Endothelial cell of umbilical vein (primary cell): ENCODE results near the gene KRTAP19-8. TPM values are rescaled to one million over a fixed set of nuclear protein-coding genes. Genes with fewer than 3 reads are reported as not detected.

Source experiments
- BruUV-seq: library from RNA; stranded (reverse); fragments of 400-500 nt; replicated peaks from 2 replicates; lab custom pipeline; 2021; lab: Mats Ljungman, UMichigan
- CTCF ChIA-PET: fragments of 300-600, 350-600 bp; sonication (Branson Sonifier 250); formaldehyde crosslinking; loops from one replicate; lab custom pipeline; 2021; ENCODE audit warnings: antibody characterized with exemption, inconsistent platforms; lab: Charles Lee
- POLR2A ChIA-PET: fragments of 300-600, 350-600 bp; sonication (Branson Sonifier 250); formaldehyde crosslinking; loops from one replicate; lab custom pipeline; 2021; ENCODE audit warnings: antibody characterized with exemption, inconsistent platforms; lab: Charles Lee
- DNase-seq: peaks from one replicate; pipeline ENCODE4 v3.0.0-alpha.2; 2011; ENCODE audit warnings: low read depth, low spot score
- FAIRE-seq: peaks from 2 replicates; lab custom pipeline; 2011; peaks lifted over from hg19 to GRCh38; lab: Jason Lieb, UNC
- H2AFZ ChIP-seq: 2 replicates; pipeline ENCODE4 v1.6.0; 2012; ENCODE audit warnings: low read depth, low read length, control low read depth, inconsistent platforms
- H3K27ac ChIP-seq: 2 replicates; pipeline ENCODE4 v1.5.1; 2011; ENCODE audit warnings: low read depth, mild to moderate bottlenecking, control low read depth, low read length, moderate library complexity; ENCODE audit not compliant: insufficient read depth
- H3K27me3 ChIP-seq, 2 experiments: 2 replicates each; pipeline versions ENCODE4 v1.6.0 to v1.6.1; 2011; ENCODE audit warnings: low read length in 2 of 2, mixed read lengths in 1 of 2; ENCODE audit not compliant: control insufficient read depth in 2 of 2, insufficient read depth in 2 of 2
- H3K36me3 ChIP-seq, 2 experiments: 2 replicates in 1 of 2; 3 replicates in 1 of 2; pipeline ENCODE4 v1.5.1; 2011; ENCODE audit warnings: low read length in 2 of 2, mild to moderate bottlenecking in 1 of 2, moderate library complexity in 1 of 2; ENCODE audit not compliant: control insufficient read depth in 2 of 2, insufficient read depth in 2 of 2; ENCODE audit errors: extremely low read depth in 1 of 2
- H3K4me1 ChIP-seq: 3 replicates; pipeline ENCODE4 v1.5.1; 2011; ENCODE audit warnings: mild to moderate bottlenecking, low read length; ENCODE audit not compliant: control insufficient read depth, insufficient read depth; ENCODE audit errors: extremely low read depth
- H3K4me2 ChIP-seq: 2 replicates; pipeline ENCODE4 v1.6.1; 2011; ENCODE audit warnings: low read length, control low read depth, mixed read lengths; ENCODE audit not compliant: insufficient read depth
- H3K4me3 ChIP-seq, 3 experiments: fragments of 200-600 bp in 1 of 3; sonication (generic), shearing (Covaris generic) in 1 of 3; replicated peaks in 1 of 3; 2 replicates each; pipeline ENCODE4 v1.5.1; 2011 to 2016; ENCODE audit warnings: control low read depth in 3 of 3, low read length in 3 of 3, mild to moderate bottlenecking in 2 of 3, inconsistent platforms in 1 of 3, low read depth in 1 of 3, moderate library complexity in 1 of 3; ENCODE audit not compliant: insufficient read depth in 1 of 3
- H3K79me2 ChIP-seq: 2 replicates; pipeline ENCODE4 v1.6.0; 2012; ENCODE audit warnings: low read length, inconsistent platforms; ENCODE audit not compliant: control insufficient read depth, insufficient read depth
- H3K9ac ChIP-seq: replicated peaks from 2 replicates; pipeline ENCODE3; 2011; ENCODE audit warnings: low read length, control low read depth; ENCODE audit not compliant: insufficient read depth; ENCODE audit errors: extremely low read depth
- H3K9me1 ChIP-seq: replicated peaks from 3 replicates; pipeline ENCODE4 v1.6.0; 2011; ENCODE audit warnings: mild to moderate bottlenecking, low read length; ENCODE audit not compliant: control insufficient read depth, insufficient read depth; ENCODE audit errors: extremely low read depth
- H3K9me3 ChIP-seq: replicated peaks from 2 replicates; pipeline ENCODE4 v1.5.1; 2012; ENCODE audit warnings: low read length, inconsistent platforms; ENCODE audit not compliant: control insufficient read depth, insufficient read depth
- H4K20me1 ChIP-seq: replicated peaks from 2 replicates; pipeline ENCODE3; 2011; ENCODE audit warnings: mild to moderate bottlenecking, low read length; ENCODE audit not compliant: control insufficient read depth, insufficient read depth; ENCODE audit errors: extremely low read depth
- EZH2 ChIP-seq: IDR thresholded peaks from 2 replicates; pipeline ENCODE4 v1.6.1; 2012; ENCODE audit warnings: borderline replicate concordance, low read depth, mild to moderate bottlenecking, moderate library complexity, low read length, inconsistent platforms; ENCODE audit not compliant: severe bottlenecking
- FOS ChIP-seq: IDR thresholded peaks from 2 replicates; pipeline ENCODE4 v1.6.1; 2011; ENCODE audit warnings: mild to moderate bottlenecking, low read length, moderate library complexity, borderline replicate concordance; ENCODE audit not compliant: insufficient read depth
- GATA2 ChIP-seq: IDR thresholded peaks from 2 replicates; pipeline ENCODE4 v1.7.0; 2011; ENCODE audit warnings: low read depth, mild to moderate bottlenecking, moderate library complexity, mixed read lengths, low read length; ENCODE audit not compliant: insufficient read length, insufficient read depth
- JUN ChIP-seq: IDR thresholded peaks from 2 replicates; pipeline ENCODE4 v1.6.1; 2011; ENCODE audit warnings: borderline replicate concordance, low read depth; ENCODE audit not compliant: insufficient read length, insufficient read depth
- MYC ChIP-seq: IDR thresholded peaks from one replicate; pipeline ENCODE4 v1.6.1; 2011; ENCODE audit warnings: mild to moderate bottlenecking, low read depth, low read length
- POLR2A ChIP-seq: IDR thresholded peaks from 2 replicates; pipeline ENCODE4 v1.6.1; 2012; ENCODE audit warnings: low read depth, mild to moderate bottlenecking, control low read depth, low read length
- POLR2AphosphoS5 ChIP-seq: IDR thresholded peaks from 2 replicates; pipeline ENCODE4 v1.6.1; 2012; ENCODE audit warnings: low read depth, mild to moderate bottlenecking, control low read depth, low read length, moderate library complexity; ENCODE audit not compliant: insufficient read depth
- dilution Hi-C: fragments of 300-500 bp; cut with MboI; formaldehyde crosslinking; loops from one replicate; pipeline ENCODE4 v1.15.0; 2019; ENCODE audit warnings: low sequenced_read_pairs; ENCODE audit not compliant: extremely low pct_ligation_motif_present
- intact Hi-C: fragments of 100-400 bp; cut with micrococcal nuclease; formaldehyde crosslinking; loops from one replicate; pipeline ENCODE4 v1.10.0; 2022
- polyA plus RNA-seq, 4 experiments: library from polyadenylated mRNA; depleted of rRNA in 3 of 4; stranded (reverse) in 3 of 4; unstranded in 1 of 4; fragments of >200 nt; gene quantifications; 2 replicates each; pipeline versions ENCODE4 v1.2.1 to v1.2.3, GENCODE V29; 2011 to 2012; ENCODE audit warnings: missing spikeins in 1 of 4
- total RNA-seq: library from RNA; stranded (reverse); gene quantifications from 2 replicates; pipeline ENCODE4 v1.2.3, GENCODE V29; 2021
- TF ChIP-seq, protein P1 (sequence below), 2 donors: IDR thresholded peaks; 1 replicate in 1 of 2; 2 replicates in 1 of 2; pipeline ENCODE4 v1.5.1; 2011; ENCODE audit warnings: low read length in 2 of 2, mild to moderate bottlenecking in 2 of 2, moderate library complexity in 2 of 2, control low read depth in 1 of 2, inconsistent platforms in 1 of 2, low read depth in 1 of 2; ENCODE audit not compliant: insufficient read depth in 1 of 2; ENCODE audit errors: extremely low read depth in 1 of 2
- TF ChIP-seq, protein P2 (sequence below): IDR thresholded peaks from 2 replicates; pipeline ENCODE4 v1.6.1; 2011; ENCODE audit not compliant: insufficient read depth, insufficient read length

The KRTAP19-8 gene
- total and polyA plus RNA-seq, 2 donors (not counting 3 experiments of a cell fraction or from before 2014, with no cell fraction given) = not detected

DNA sequence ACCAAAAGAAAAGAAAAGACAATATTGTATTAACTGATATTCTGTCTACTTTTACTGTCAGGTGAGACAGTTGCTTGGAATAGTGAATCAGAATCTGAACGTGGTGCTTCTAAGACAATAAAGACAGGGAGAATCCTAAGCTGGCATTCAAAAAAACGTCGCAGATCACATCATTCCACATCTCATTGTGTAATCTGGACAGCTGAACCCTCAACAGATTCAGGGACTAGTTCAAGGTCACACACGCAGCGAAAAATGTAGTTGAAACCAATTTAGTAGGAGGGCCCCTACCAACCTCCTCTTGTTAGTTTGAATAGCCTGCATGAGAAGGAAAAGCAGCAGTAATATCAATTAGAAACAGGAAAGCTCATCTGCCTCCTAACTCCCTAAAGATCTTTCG, 46.4 kb upstream of the KRTAP19-8 start:
- no peak overlapping the region for H3K27ac ChIP-seq
- ChIA-PET CTCF (interaction anchor here (0.6 to 4.2 kb wide), 2 partner anchors 1040 to 1707 kb away, joined by 3 to 35 read pairs; no protein-coding TSS in a partner anchor), POLR2A (no interaction called here)
- no peaks in the 10 kb centered on the region for H3K4me1 ChIP-seq
- H3K9me3 ChIP-seq = no peaks in the 10 kb centered on the region
- H3K4me2 ChIP-seq = no peak overlapping the region
- no peak overlapping the region for H3K9ac ChIP-seq
- TF ChIP-seq, protein P1, sequence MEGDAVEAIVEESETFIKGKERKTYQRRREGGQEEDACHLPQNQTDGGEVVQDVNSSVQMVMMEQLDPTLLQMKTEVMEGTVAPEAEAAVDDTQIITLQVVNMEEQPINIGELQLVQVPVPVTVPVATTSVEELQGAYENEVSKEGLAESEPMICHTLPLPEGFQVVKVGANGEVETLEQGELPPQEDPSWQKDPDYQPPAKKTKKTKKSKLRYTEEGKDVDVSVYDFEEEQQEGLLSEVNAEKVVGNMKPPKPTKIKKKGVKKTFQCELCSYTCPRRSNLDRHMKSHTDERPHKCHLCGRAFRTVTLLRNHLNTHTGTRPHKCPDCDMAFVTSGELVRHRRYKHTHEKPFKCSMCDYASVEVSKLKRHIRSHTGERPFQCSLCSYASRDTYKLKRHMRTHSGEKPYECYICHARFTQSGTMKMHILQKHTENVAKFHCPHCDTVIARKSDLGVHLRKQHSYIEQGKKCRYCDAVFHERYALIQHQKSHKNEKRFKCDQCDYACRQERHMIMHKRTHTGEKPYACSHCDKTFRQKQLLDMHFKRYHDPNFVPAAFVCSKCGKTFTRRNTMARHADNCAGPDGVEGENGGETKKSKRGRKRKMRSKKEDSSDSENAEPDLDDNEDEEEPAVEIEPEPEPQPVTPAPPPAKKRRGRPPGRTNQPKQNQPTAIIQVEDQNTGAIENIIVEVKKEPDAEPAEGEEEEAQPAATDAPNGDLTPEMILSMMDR (IDR thresholded peaks at IDR 0.05; ENCODE audit: extremely low read depth in 1 of 2, insufficient read depth in 1 of 2, low read depth in 1 of 2, low read length in 2 of 2) = no peak
- no peak for TF ChIP-seq EZH2
- TF ChIP-seq POLR2AphosphoS5 = no peak
- TF ChIP-seq JUN = no peak
- TF ChIP-seq, protein P2, sequence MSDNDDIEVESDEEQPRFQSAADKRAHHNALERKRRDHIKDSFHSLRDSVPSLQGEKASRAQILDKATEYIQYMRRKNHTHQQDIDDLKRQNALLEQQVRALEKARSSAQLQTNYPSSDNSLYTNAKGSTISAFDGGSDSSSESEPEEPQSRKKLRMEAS = no peak
- no peak for TF ChIP-seq GATA2
- no peak for TF ChIP-seq POLR2A
- no peak for TF ChIP-seq FOS
- TF ChIP-seq MYC = no peak
- intact Hi-C loops (loop anchor here (5.0 kb wide), 1 partner anchor 252 kb away; no protein-coding TSS in a partner anchor), dilution Hi-C loops (no loop called here)
- no TSS peak for BruUV-seq
- H2AFZ ChIP-seq = no peak overlapping the region
- no peaks in the 10 kb centered on the region for H3K36me3 ChIP-seq
- H4K20me1 ChIP-seq = no peaks in the 10 kb centered on the region
- FAIRE-seq (no peak), DNase-seq (no peak)
- no peaks in the 10 kb centered on the region for H3K9me1 ChIP-seq
- no peaks in the 10 kb centered on the region for H3K79me2 ChIP-seq
- H3K27me3 ChIP-seq = no peaks in the 10 kb centered on the region
- no peak overlapping the region for H3K4me3 ChIP-seq
